GM12873 (cell line): ENCODE results near the gene TOMM7.

Source experiments
- TF ChIP-seq, protein P1 (sequence below): IDR thresholded peaks from 2 replicates; pipeline ENCODE4 v1.5.1; 2012; ENCODE audit warnings: low read depth, mild to moderate bottlenecking, moderate library complexity, low read length, control low read depth; ENCODE audit not compliant: insufficient read depth; ENCODE audit errors: missing control alignments

TOMM7 gene

DNA sequence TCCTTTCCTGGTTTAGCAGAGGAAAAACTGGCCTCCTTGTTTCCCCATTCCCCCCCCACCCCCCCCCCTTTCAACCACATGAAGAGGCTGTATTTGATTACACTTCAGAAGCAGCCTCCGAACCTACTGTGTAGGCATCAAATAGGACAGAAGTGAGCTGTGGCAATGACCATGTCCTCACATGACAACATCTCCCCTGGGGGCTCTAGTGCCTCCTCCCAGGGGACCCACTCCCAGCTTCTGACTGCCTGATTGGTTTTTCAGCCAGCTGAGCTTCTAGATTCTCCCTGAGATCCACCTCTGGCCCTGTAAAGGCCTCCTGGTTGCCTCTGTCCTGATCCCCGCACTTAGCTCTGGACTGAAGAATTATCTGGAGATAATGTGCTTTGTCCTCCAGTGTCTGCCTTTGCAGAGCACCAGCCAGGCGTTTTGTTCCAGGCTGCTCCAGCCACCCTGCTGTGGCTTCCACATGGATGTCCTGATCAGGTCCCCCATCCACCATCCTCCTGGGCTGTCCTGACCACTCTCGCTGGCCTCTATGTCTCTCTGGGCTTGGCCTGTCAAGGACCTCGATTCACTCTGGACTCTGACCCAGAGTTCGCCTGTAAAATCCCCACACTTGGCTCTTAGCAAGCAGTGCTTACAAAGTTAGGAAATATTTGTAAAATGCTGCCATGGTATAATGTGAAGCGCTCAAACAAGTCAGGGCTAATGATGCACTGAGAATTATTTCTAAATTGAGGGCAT lies 42.4 kb upstream of the TOMM7 start:
- TF ChIP-seq, protein P1, sequence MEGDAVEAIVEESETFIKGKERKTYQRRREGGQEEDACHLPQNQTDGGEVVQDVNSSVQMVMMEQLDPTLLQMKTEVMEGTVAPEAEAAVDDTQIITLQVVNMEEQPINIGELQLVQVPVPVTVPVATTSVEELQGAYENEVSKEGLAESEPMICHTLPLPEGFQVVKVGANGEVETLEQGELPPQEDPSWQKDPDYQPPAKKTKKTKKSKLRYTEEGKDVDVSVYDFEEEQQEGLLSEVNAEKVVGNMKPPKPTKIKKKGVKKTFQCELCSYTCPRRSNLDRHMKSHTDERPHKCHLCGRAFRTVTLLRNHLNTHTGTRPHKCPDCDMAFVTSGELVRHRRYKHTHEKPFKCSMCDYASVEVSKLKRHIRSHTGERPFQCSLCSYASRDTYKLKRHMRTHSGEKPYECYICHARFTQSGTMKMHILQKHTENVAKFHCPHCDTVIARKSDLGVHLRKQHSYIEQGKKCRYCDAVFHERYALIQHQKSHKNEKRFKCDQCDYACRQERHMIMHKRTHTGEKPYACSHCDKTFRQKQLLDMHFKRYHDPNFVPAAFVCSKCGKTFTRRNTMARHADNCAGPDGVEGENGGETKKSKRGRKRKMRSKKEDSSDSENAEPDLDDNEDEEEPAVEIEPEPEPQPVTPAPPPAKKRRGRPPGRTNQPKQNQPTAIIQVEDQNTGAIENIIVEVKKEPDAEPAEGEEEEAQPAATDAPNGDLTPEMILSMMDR, result no peak

DNA sequence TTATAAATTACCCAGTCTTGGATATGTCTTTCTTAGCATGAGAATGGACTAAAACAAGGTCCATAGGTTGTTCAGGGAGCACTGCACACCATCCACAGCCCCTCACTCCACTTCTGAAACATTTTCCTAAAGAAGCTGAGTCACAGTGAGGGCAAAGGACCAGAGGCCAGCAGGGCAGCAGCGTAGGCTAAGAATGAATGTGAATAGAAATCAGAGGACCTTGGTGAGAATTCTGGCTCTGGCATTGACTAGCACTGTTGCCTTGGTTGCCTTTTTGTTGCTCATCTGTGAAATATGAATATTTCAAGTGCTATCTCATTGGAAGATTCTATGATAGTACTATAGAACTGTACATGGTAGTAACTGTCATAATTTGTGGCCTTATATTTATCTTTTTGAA lies 41.7 kb upstream of the TOMM7 start:
- TF ChIP-seq, protein P1, result no peak

DNA sequence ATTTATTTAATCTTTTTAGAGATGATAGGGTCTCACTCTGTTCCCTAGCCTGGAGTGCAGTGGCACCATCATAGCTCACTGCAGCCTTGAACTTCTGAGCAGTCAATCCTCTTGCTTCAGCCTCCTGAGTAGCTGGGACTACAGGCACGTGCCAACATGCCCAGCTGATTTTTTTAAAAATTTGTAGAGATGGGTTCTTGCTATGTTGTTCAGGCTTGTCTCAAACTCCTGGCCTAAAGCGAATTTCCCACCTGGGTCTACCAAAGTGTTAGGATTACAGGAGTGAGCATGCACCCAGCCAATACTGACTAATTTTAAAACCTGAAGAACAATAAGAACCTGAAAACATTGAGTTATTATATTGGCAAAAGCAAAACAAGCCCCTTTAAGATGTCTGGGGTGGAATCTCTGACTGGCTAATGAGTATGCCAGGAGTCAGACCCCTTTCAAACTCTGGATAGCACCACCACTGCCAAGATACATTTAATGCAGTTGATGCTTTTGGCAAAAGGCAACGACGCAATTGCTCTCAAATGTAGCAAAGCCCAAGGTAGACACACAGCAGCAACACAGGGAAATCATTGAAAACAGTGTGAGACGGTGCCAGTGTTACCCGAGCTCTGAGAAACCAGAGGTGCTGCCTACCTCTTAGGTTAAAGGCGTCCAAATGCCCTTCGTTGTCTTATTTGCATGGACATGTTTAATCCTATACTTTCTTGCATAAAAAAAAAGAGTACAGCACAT lies 40.7 kb upstream of the TOMM7 start:
- TF ChIP-seq, protein P1, result no peak

DNA sequence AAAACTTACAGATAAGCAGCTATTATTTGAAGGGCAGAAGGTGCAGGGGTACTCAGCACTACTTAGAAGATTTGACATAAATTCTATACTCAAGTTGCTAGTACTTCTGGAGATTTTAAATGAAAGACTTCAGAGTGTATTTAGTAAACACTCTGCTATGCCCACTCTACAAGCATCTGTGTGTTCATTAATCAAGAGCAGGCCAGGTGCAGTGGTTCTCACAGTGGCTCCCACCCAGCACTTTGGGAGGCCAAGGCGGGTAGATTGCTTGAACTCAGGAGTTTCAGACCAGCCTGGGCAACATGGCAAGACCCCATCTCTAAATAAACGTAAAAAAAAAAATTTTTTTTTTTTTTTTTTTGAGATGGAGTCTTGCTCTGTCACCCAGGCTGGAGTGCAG lies 38.9 kb upstream of the TOMM7 start:
- TF ChIP-seq, protein P1, result no peak

DNA sequence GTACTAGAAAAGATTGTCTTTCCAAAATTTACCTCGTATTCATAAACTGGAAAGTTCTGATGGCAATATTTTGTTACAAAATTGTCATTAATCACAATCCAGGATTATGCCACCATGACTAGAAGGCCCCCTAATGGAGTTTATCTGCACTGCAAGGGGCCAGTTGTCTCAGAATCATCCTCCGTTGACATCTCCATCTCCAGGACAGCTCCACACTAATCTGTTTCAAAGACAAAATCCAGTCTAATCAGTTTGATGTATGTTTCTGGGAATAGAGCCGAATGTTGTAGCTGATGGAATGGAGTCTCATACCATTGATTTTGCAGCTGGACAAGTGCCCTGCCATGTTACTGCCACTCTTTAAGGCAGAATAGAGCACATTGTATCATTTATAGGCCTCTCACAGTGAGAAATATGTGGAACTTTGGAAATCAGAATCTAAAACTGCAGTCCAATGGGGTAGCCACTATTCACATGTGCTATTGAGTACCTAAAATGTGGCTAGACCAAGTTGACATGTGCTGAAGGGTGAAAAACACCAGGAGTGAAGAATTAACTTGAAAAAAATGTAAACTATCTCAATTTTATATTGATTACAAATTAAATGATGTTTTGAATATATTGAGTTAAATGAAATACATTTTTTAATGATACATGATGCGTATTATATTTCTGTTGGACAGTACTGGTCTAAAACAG lies 38.3 kb upstream of the TOMM7 start:
- TF ChIP-seq, protein P1, result peak; percentile 62

DNA sequence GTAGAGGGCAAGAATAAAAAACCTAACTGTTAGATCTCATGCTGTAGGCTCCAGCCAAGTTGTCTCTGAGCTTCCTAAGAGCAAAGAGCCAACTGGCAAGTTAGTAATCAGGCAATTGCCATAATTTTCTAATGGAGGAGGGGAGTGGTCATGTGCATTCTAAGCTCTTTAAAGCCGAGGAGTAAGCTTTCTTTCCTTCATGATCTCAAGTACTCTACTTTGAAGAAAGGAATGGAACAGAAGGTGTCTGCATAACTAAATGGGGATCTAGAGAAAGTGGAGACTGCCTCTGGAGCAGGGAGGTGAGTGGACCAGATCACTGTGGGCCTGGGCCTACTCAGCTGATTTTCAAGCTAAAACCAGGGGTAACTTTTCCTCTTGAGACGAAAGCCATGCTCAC lies 37.7 kb upstream of the TOMM7 start:
- TF ChIP-seq, protein P1, result no peak
